ENCODE measurements around the gene GGN.
A peak's percentile ranks its signal among the peaks of the same experiment; 100 is the strongest.
"Not testable (repeated sequence)": the region's sequence is repeated elsewhere in the genome, so short reads cannot be mapped to it uniquely, and the experiment has no call there.

GGN gene

GRCh38 chr19:38411898-38412297 is 24.1 kb upstream of the GGN start:
- DNase-seq (ENCODE audit: low read depth, low spot score): not testable (repeated sequence)

GRCh38 chr19:38411041-38411712 is 23.3 kb upstream of the GGN start:
- no peak for DNase-seq (ENCODE audit: low read depth, low spot score)

DNA sequence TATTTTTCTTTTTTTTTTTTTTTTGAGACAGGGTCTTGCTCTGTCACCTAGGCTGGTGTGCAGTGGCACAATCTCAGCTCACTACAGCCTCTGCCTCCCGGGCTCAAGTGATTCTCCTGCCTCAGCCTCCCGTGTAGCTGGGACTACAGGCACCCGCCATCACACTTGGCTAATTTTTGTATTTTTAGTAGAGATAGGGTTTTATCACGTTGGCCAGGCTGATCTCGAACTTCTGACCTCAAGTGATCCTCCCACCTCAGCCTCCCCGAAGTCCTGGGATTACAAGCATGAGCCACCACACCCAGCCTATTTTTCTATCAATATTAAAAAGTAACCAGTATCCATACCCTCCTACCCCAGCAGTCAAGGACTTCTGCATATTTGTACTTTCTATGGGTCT is 22.6 kb upstream of the GGN start:
- not testable (repeated sequence) for DNase-seq (ENCODE audit: low read depth, low spot score)

GRCh38 chr19:38409631-38410133 is 21.8 kb upstream of the GGN start:
- DNase-seq (ENCODE audit: low read depth, low spot score): peak; percentile 57

DNA sequence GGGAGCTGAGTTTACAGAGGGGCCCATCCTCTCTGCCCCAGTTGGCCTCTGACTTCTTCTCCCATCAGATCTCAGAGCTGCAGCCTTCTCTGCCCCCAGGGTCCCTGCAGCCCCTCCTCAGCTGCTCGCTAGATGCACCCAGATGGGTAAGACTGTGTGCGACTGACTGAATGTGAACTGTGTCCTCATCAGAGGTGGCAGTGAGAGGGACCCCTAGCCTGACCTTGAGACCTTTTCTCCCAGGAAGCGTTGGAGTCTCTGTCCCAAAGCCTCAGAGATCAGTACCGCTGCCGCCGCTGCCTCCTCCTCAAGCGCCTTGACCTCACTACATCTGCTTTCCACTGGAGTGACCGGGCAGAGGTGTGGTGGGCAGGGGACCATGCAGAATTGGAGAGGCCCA is 17.4 kb upstream of the GGN start:
- no peak for DNase-seq (ENCODE audit: low read depth, low spot score)

GRCh38 chr19:38404858-38405257 is 17.0 kb upstream of the GGN start:
- DNase-seq (ENCODE audit: low read depth, low spot score): no peak

DNA sequence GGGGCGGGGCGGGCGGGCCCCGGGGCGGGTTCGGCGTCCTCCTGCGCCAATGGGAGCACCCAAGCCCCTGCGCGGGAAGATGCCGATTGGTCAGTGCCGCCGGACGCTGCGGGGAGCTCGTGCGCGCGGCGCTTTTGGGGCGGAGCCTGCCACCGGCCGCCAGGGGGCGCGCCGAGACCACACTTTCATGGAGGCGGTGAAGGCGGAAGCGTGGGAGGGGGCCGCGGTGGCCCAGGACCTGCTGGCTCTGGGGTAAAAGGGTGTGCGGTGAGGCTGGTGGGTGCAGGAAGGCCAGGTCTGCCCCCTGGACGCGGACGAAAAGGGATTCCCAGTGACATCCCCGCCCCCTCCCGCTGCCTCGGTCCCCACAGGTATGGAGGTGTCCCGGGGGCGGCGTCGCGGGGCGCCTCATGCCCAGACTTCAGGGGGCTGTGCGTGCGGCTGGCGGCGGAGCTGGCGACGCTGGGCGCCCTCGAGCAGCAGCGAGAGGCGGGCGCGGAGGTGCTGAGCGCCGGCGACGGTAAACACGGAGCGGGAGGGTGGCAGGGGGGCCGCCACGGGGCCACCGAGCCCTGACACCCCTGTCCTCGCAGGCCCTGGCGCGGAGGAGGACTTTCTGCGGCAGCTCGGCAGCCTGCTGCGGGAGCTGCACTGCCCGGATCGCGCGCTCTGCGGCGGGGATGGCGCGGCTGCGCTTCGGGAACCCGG is 15.3 kb upstream of the GGN start, which contains the start of gene FAM98C:
Gene FAM98C (plus strand): TSS at position 127 of the 708 bp plus-strand sequence. CDS start 61 bp downstream, at position 188.
- DNase-seq (ENCODE audit: low read depth, low spot score): peak; percentile 99

- DNase-seq (ENCODE audit: low read depth, low spot score): no peak
Observed at GRCh38 chr19:38402623-38402966, 14.8 kb upstream of the GGN start.

DNA sequence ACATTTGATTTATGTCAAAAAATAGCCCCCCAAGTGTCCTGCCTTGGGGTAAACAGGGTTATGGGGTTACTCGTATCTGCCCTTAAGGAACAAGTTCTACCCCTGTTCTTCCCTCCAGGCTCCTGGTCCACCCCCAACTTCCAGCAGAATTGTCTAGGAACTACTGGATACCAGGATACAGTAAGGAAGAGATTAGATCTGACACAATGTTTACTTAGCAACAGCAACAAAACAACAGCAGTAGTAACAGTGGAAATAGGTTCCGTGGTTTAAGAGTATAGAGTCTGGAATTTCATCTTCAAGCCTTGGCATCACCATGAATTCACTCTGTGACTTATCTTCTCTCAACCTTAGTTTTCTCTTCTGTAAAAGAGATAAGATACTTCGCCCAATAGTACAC is 13.3 kb upstream of the GGN start:
- DNase-seq (ENCODE audit: low read depth, low spot score): peak; percentile 41

DNA sequence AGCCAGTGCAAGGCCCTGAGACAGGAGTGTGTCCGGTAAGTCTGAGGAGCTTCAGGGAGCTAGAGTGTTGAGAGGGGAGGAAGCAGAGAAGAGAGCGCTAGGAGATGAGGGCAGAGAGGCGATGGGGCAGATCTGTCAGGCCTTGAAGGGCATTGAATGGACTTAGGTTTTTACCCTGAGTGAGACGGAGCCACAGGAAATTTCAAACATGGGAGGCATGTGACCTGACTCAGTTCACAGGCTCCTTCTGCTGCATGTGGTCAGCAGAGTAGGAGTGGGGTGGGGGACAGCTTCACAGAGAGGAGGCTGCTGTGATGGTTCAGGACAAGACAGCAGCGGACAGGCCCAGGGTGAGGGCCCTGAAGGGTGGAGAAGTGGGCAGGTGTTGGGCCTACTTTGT is 12.5 kb upstream of the GGN start:
- DNase-seq (ENCODE audit: low read depth, low spot score): peak; percentile 18

DNA sequence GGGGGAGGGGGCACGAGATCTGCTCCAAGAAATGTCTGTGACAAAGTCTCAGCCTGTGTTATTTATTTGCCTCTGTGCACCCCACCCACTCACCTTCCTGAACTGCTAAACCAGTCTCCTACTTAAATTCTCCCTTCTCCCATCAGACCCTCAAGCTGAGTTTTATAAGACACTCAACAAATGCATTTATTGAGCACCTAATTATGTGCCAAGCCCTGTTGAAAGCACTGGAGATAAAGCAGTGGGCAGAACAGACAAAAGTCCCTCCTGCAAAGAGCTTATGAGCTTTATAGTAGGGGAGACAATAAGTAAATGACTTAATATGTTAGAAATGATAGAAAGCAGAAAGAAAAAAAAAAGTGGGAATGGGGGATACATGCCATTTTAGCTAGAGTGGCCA is 11.7 kb upstream of the GGN start:
- no peak for DNase-seq (ENCODE audit: low read depth, low spot score)

GRCh38 chr19:38399081-38399480 is 11.2 kb upstream of the GGN start:
- no peak for DNase-seq (ENCODE audit: low read depth, low spot score)

GRCh38 chr19:38395381-38396114 is 7.7 kb upstream of the GGN start:
- no peak for DNase-seq (ENCODE audit: low read depth, low spot score)

GRCh38 chr19:38394488-38394887 is 6.7 kb upstream of the GGN start:
- peak; percentile 54 for DNase-seq (ENCODE audit: low read depth, low spot score)

- no peak for DNase-seq (ENCODE audit: low read depth, low spot score)
Observed at GRCh38 chr19:38392707-38393308, 5.0 kb upstream of the GGN start.

DNA sequence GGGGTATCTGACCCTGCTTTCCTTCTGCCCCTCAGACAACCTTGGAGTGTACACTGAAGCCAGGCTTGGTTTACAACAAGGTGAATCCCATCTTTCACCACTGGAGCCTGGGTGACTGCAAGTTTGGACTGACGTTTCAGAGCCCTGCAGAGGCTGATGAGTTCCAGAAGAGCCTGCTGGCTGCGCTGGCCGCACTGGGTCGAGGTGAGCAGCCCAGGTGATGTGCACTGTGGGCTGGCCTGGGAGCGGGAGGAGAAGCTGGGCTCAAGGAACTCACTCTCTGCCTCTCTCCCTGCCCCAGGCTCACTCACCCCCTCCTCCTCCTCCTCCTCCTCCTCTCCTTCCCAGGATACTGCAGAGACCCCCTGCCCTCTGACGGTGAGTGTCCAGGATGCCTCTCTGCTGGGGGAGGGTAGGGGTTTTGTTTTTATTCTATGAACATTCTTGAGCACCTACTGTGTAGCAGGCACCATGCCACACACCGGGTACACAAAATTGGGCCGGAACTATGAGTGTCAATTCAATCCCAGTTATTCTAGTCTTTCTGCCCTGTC is 4.2 kb upstream of the GGN start:
- DNase-seq (ENCODE audit: low read depth, low spot score): no peak

DNA sequence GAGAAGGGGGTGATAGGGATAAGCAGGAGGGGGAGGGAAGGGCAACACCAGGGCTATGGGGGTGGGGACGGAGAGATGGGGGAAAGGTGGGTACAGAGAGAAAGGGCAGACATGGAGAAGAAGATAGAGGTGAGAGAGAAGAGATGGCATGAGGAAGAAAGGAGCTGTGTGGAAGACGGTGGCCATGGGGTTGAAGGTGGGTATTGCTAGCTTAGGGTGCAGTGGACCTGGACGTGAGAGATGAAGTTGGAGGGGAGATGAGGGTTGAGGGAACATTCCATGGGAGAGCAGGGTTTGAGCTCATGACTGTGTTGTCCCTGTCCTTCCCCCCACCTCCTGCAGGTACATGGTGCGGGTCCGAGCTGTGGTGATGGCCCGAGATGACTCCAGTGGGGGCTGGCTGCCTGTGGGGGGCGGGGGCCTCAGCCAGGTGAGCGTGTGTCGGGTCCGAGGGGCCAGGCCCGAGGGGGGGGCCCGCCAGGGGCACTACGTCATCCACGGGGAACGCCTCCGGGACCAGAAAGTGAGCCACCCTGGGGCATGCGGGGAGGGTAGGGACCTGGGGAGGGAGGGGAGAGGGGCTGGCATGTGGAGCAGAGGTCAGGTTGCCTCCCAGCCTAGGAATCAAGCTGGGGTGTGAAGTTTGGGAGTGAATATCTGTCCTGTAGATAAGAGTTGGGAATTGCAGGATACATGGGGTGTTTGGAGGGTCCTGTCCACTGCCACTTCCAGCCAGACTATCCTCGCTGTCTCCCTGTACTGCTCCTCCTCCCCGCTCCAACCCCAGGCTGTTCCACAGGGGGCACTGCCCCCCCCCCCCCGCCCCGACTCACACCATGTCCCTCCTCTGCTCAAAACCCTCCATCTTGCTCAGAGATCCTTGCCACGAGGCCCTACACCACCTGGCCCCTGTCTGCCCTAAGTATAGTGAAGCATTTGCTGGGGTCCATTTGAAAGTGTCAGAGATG is 2.4 kb upstream of the GGN start:
- DNase-seq (ENCODE audit: low read depth, low spot score): peak; percentile 13

DNA sequence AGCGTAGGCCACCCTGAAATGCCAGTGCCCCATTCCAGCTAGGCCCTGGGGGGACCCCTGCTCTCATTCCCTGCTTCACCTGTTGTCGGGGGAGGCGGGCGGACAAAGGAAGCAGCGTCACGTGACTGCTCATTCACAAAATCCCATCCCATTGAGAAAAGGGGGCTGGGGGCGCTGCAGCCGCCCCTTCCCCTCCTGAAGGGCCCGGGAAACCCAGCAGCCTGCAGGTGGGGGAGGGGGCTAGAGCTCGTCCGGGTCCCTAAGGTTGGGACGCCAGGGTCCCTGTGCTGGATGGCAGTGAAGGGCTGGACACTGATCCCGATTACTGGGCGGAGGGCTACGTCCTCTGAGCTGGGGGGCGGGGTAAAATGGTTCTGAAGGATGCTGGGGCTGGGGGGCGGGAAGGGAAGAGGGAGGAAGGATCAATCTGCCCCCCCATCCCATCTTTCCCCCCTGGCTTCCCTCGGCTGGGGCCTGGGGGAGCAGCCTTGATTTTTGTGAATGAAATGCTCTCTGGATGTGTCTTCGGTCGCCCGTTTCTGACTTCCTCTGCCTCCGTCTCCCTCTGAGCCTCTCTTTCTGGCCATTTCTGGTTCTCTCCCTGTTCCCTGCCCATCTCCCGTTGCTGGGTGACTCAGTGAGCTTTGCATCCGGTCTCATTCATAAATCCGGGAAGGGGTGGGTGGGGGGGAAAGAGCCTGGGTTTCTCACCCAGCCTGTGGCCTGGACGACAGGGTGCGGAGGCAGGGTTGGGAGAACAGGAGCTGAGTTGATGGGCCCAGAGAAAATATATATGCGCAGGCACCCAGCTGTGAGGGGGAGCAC is 1.5 kb upstream of the GGN start:
- peak; percentile 85 for DNase-seq (ENCODE audit: low read depth, low spot score)

DNA sequence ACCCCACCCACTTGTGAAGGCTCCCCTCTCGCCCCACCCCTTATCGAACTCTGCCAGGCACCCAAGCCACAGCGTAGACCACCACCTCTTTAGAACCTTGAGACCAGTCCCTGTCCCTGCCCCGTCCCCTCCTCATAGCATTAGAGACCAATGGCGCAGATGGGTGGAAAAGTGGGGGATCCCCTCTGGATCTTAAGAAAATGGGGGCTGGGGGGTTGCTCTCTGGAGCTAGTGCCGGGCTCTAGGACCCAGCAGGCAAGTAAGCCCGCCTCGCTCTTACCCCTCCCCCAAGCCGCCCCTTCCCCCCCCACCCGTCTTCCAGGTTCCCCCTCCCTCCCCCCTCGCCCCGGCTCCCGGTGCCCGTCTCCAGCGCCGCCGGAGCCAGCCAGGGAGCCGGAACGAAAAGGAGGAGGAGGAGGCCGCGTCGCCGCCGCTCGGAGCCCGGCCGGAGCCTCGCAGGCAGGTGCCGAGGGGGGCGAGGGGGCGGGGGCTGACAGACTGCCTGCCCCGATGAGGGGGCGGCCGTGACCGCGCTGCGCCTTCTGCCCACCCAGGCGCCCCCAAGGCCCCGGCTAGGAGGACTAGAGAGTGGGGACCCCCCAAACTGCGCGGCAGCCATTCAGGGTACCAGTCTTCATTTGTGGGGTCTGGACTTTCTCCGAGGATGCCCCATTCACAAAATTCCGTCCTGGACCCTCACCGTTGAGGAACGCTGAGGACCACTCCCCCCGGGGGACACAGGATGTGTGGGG is 691 bp upstream of the GGN start, which contains the start of gene SPRED3:
Gene SPRED3 (plus strand): TSS at position 349 of the 752 bp plus-strand sequence. CDS start 1,606 bp downstream, outside the sequence.
- DNase-seq (ENCODE audit: low read depth, low spot score): no peak
